ENCODE measurements around the gene TIMP1. TPM values are rescaled to one million over a fixed set of nuclear protein-coding genes. Genes with fewer than 3 reads are reported as not detected.

TIMP1 gene
- total and polyA plus RNA-seq, 2 donors (not counting 1 experiment from before 2014, with no cell fraction given), result 8.8 to 12.8 TPM

DNA sequence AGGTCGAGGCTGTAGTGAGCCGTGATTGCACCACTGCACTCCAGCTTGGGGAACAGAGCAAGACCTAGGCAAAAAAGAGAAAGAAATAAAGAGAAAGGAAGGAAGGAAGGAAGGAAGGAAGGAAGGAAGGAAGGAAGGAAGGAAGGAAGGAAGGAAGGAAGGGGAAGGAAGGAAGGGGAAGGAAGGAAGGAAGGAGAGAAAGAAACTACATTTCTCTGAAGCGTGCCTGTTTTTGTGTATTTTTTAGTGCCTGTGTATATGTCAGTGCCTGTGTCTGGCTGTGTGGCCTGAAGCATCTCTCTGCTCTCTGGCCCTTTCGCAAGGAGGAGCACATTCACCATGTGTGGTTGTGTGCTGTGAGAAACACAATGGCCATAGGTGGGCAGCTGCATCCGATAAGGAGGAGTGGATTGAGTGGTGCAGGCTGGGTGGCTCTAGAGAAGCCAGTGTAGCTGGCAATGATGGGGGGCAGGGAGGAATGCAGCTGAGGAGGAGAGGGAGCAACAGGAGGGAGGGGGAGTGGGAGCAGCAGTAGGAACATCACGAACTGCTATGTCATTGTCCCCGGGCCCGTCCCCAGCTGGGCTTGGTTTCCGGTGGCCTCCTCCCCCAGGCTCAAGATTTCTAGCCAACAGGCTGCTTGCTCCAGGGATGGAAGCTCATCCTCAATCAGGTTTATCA is 26.0 kb downstream of the TIMP1 start:
- Mint-ChIP-seq H3K4me3 (no peak overlapping the region), H3K4me1 (no peaks in the 10 kb centered on the region), H3K27ac (no peak overlapping the region), H3K27me3 (peaks cover 3% of the 10 kb centered on the region), H3K9me3 (ENCODE audit: insufficient read depth) (no peaks in the 10 kb centered on the region)
- no peak overlapping the region for H3K9ac ChIP-seq (ENCODE audit: low read length)
- ATAC-seq (ENCODE audit: low read depth), result no peak
- intact Hi-C loops (cut with micrococcal nuclease), result no loop called here
- WGBS (ENCODE audit: insufficient coverage), result 50% methylated on average over 1 of the region's 9 CpGs
- H3K9me3 ChIP-seq (ENCODE audit: control extremely low read depth in 1 of 3, control insufficient read depth in 2 of 3, insufficient read depth in 1 of 3, low read length in 2 of 3), result no peaks in the 10 kb centered on the region
- ChIA-PET CTCF (no interaction called here), POLR2A (no interaction called here)
- H3K36me3 ChIP-seq (replicated peaks in 1 of 2; ENCODE audit: control extremely low read depth in 1 of 2, control insufficient read depth in 1 of 2, extremely low read depth in 1 of 2, insufficient read depth in 2 of 2, low read length in 1 of 2), result no peaks in the 10 kb centered on the region
- H3K79me2 ChIP-seq (ENCODE audit: control insufficient read depth, insufficient read depth, low read length), result no peaks in the 10 kb centered on the region
- H3K27ac ChIP-seq (ENCODE audit: low read length in 2 of 2), result no peak overlapping the region
- no peak overlapping the region for H3K4me3 ChIP-seq (ENCODE audit: control extremely low read depth in 1 of 5, extremely low read depth in 1 of 5, insufficient read depth in 1 of 5, low read depth in 2 of 5, low read length in 4 of 5)
- no peak overlapping the region for H3K4me2 ChIP-seq (replicated peaks; ENCODE audit: low read depth, low read length, poor library complexity, severe bottlenecking)
- no peaks in the 10 kb centered on the region for H3K27me3 ChIP-seq (replicated peaks in 1 of 4; ENCODE audit: control extremely low read depth in 1 of 4, control insufficient read depth in 3 of 4, insufficient read depth in 4 of 4, low read length in 3 of 4)
- TF ChIP-seq, protein P1, sequence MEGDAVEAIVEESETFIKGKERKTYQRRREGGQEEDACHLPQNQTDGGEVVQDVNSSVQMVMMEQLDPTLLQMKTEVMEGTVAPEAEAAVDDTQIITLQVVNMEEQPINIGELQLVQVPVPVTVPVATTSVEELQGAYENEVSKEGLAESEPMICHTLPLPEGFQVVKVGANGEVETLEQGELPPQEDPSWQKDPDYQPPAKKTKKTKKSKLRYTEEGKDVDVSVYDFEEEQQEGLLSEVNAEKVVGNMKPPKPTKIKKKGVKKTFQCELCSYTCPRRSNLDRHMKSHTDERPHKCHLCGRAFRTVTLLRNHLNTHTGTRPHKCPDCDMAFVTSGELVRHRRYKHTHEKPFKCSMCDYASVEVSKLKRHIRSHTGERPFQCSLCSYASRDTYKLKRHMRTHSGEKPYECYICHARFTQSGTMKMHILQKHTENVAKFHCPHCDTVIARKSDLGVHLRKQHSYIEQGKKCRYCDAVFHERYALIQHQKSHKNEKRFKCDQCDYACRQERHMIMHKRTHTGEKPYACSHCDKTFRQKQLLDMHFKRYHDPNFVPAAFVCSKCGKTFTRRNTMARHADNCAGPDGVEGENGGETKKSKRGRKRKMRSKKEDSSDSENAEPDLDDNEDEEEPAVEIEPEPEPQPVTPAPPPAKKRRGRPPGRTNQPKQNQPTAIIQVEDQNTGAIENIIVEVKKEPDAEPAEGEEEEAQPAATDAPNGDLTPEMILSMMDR (IDR thresholded peaks at IDR 0.05), result no peak
- no peak for TF ChIP-seq EZH2 (IDR thresholded peaks at IDR 0.05; ENCODE audit: borderline replicate concordance, insufficient read depth, low read depth, low read length, poor library complexity, severe bottlenecking)
- no peak for DNase-seq
- H3K4me1 ChIP-seq (ENCODE audit: control insufficient read depth in 2 of 2, insufficient read depth in 2 of 2, low read length in 2 of 2), result no peaks in the 10 kb centered on the region
- H2AFZ ChIP-seq (ENCODE audit: insufficient read depth, low read depth, low read length, poor library complexity, severe bottlenecking), result no peak overlapping the region
- no peaks in the 10 kb centered on the region for H4K20me1 ChIP-seq (ENCODE audit: control insufficient read depth, insufficient read depth, low read length, poor library complexity, severe bottlenecking)

DNA sequence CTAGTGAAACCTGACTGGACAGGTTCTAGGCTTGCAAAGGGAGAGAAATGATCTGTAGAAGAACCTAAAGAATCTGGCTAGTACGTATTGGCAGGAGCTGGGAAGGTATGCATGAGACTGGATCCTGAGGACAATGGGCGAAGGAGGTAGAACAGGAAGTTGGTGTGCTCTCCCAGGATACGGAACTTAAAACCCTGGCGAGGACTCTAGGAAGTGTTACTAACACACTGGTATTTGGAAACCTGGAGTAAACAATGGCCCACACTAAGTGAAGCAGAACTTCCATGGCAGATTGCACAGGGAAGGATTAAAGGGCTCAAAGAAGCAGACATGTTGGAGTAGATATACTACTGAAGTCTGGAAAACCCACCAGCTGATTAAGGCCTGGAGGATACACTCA is 28.3 kb downstream of the TIMP1 start:
- Histone ChIP-seq H3K4me2 (replicated peaks; ENCODE audit: low read depth, low read length, poor library complexity, severe bottlenecking) (no peak overlapping the region), H3K4me1 (ENCODE audit: control insufficient read depth in 2 of 2, insufficient read depth in 2 of 2, low read length in 2 of 2) (no peaks in the 10 kb centered on the region), H3K9me3 (ENCODE audit: control extremely low read depth in 1 of 3, control insufficient read depth in 2 of 3, insufficient read depth in 1 of 3, low read length in 2 of 3) (no peaks in the 10 kb centered on the region), H3K9ac (ENCODE audit: low read length) (no peak overlapping the region), H3K4me3 (ENCODE audit: control extremely low read depth in 1 of 5, extremely low read depth in 1 of 5, insufficient read depth in 1 of 5, low read depth in 2 of 5, low read length in 4 of 5) (no peak overlapping the region), H3K79me2 (ENCODE audit: control insufficient read depth, insufficient read depth, low read length) (no peaks in the 10 kb centered on the region), H2AFZ (ENCODE audit: insufficient read depth, low read depth, low read length, poor library complexity, severe bottlenecking) (no peak overlapping the region), H4K20me1 (ENCODE audit: control insufficient read depth, insufficient read depth, low read length, poor library complexity, severe bottlenecking) (no peaks in the 10 kb centered on the region), H3K36me3 (replicated peaks in 1 of 2; ENCODE audit: control extremely low read depth in 1 of 2, control insufficient read depth in 1 of 2, extremely low read depth in 1 of 2, insufficient read depth in 2 of 2, low read length in 1 of 2) (no peaks in the 10 kb centered on the region), H3K27ac (ENCODE audit: low read length in 2 of 2) (no peak overlapping the region), H3K27me3 (replicated peaks in 1 of 4; ENCODE audit: control extremely low read depth in 1 of 4, control insufficient read depth in 3 of 4, insufficient read depth in 4 of 4, low read length in 3 of 4) (no peaks in the 10 kb centered on the region)
- no peak for DNase-seq
- 94% methylated on average over 3 of the region's 4 CpGs for WGBS (ENCODE audit: insufficient coverage)
- ChIA-PET CTCF (no interaction called here), POLR2A (no interaction called here)
- peaks cover 3% of the 10 kb centered on the region for H3K27me3 Mint-ChIP-seq
- TF ChIP-seq EZH2 (IDR thresholded peaks at IDR 0.05; ENCODE audit: borderline replicate concordance, insufficient read depth, low read depth, low read length, poor library complexity, severe bottlenecking), result no peak
- TF ChIP-seq, protein P1 (IDR thresholded peaks at IDR 0.05), result no peak
- intact Hi-C loops (cut with micrococcal nuclease), result no loop called here
- ATAC-seq (ENCODE audit: low read depth), result no peak
- no peaks in the 10 kb centered on the region for H3K9me3 Mint-ChIP-seq (ENCODE audit: insufficient read depth)
- no peak overlapping the region for H3K27ac Mint-ChIP-seq
- H3K4me1 Mint-ChIP-seq, result no peaks in the 10 kb centered on the region
- H3K4me3 Mint-ChIP-seq, result no peak overlapping the region
